CD4-positive, CD25-positive, alpha-beta regulatory T cell (primary cell): ENCODE measurements around the gene SF3B2. TPM values are rescaled to one million over a fixed set of nuclear protein-coding genes. Genes with fewer than 3 reads are reported as not detected.
"Not testable (repeated sequence)": the region's sequence is repeated elsewhere in the genome, so short reads cannot be mapped to it uniquely, and the experiment has no call there.

Experiments used
- ATAC-seq, 2 donors: fragments of 150-1000 bp; cut with Tn5 transposase; one replicate each; pipeline ENCODE4 v1.10.0; 2021; ENCODE audit warnings: low read depth in 2 of 2, moderate number of reproducible peaks in 2 of 2, moderate library complexity in 1 of 2
- DNase-seq, 3 donors: peaks; one replicate each; pipeline versions ENCODE4 v3.0.0 to v3.0.0-alpha.2; 2012 to 2022; ENCODE audit warnings: mixed read lengths in 1 of 3
- H3K27ac ChIP-seq: one replicate; pipeline ENCODE4 v1.7.0; 2013; ENCODE audit warnings: mild to moderate bottlenecking, low read length; ENCODE audit not compliant: insufficient read depth, poor library complexity, severe bottlenecking
- H3K27me3 ChIP-seq: one replicate; pipeline ENCODE4 v1.7.0; 2013; ENCODE audit warnings: low read length; ENCODE audit not compliant: control insufficient read depth, insufficient read depth
- H3K36me3 ChIP-seq: one replicate; pipeline ENCODE4 v1.7.0; 2013; ENCODE audit warnings: mild to moderate bottlenecking, low read length, moderate library complexity; ENCODE audit not compliant: control insufficient read depth, insufficient read depth
- H3K4me1 ChIP-seq: 2 replicates; pipeline ENCODE4 v1.7.0; 2013; ENCODE audit warnings: mild to moderate bottlenecking, low read length; ENCODE audit not compliant: insufficient read depth, control insufficient read depth, poor library complexity, severe bottlenecking
- H3K4me3 ChIP-seq: one replicate; pipeline ENCODE4 v1.7.0; 2013; ENCODE audit warnings: low read depth, mild to moderate bottlenecking, low read length, moderate library complexity
- H3K9me3 ChIP-seq, 2 experiments: 1 replicate in 1 of 2; 2 replicates in 1 of 2; pipeline ENCODE4 v1.7.0; 2013; ENCODE audit warnings: low read length in 2 of 2, mild to moderate bottlenecking in 1 of 2, moderate library complexity in 1 of 2; ENCODE audit not compliant: control insufficient read depth in 2 of 2
- H3K27ac Mint-ChIP-seq, 3 donors: one replicate each; pipeline ENCODE4 v1.8.0; 2020 to 2022; ENCODE audit warnings: mild to moderate bottlenecking in 3 of 3, mixed read lengths in 3 of 3, moderate library complexity in 2 of 3
- H3K27me3 Mint-ChIP-seq: one replicate; pipeline ENCODE4 v1.8.0; 2022; ENCODE audit warnings: mild to moderate bottlenecking, mixed read lengths
- H3K36me3 Mint-ChIP-seq: one replicate; pipeline ENCODE4 v1.8.0; 2020; ENCODE audit warnings: mixed read lengths
- H3K4me1 Mint-ChIP-seq, 4 donors: one replicate each; pipeline ENCODE4 v1.8.0; 2020 to 2022; ENCODE audit warnings: mixed read lengths in 4 of 4, mild to moderate bottlenecking in 1 of 4
- H3K4me3 Mint-ChIP-seq, 4 donors: one replicate each; pipeline ENCODE4 v1.8.0; 2020 to 2022; ENCODE audit warnings: mild to moderate bottlenecking in 4 of 4, mixed read lengths in 4 of 4, moderate library complexity in 3 of 4
- H3K9me3 Mint-ChIP-seq, 7 donors: one replicate each; pipeline ENCODE4 v1.8.0; 2020 to 2022; ENCODE audit warnings: mixed read lengths in 7 of 7, mild to moderate bottlenecking in 3 of 7, moderate library complexity in 2 of 7
- polyA plus RNA-seq, 4 donors: library from polyadenylated mRNA; unstranded; fragments of 300-500 nt; fragmentation: Illumina TruSeq; gene quantifications; one replicate each; pipeline ENCODE4 v1.2.3, GENCODE V29; 2021
- total RNA-seq: library from RNA; stranded (reverse); gene quantifications from one replicate; pipeline ENCODE4 v1.2.3, GENCODE V29; 2022

The SF3B2 gene
- total and polyA plus RNA-seq, 5 donors from 2014 or later: 67.6 to 172 (median 75.6) TPM

GRCh38 chr11:66008095-66008467 is 44.1 kb upstream of the SF3B2 start:
- Mint-ChIP-seq H3K27me3 (peaks cover 29% of the 10 kb centered on the region), H3K36me3 (no peaks in the 10 kb centered on the region), H3K9me3 (peaks cover 0 to 2% (median 0%) of the 10 kb centered on the region in 7 donors), H3K4me1 (peaks cover 0 to 10% (median 1%) of the 10 kb centered on the region in 4 donors), H3K27ac (no peak overlapping the region), H3K4me3 (no peak overlapping the region)
- Histone ChIP-seq H3K36me3 (peaks cover 9% of the 10 kb centered on the region), H3K4me1 (peaks cover 13% of the 10 kb centered on the region), H3K27ac (no peak overlapping the region), H3K27me3 (peaks cover 8% of the 10 kb centered on the region), H3K4me3 (no peak overlapping the region), H3K9me3 (no peaks in the 10 kb centered on the region)
- DNase-seq (no peak), ATAC-seq (no peak)

- H3K27me3 ChIP-seq: peaks cover 8% of the 10 kb centered on the region
- DNase-seq: no peak
- no peak overlapping the region for H3K4me3 Mint-ChIP-seq
- H3K27ac ChIP-seq: no peak overlapping the region
- peaks cover 0 to 5% (median 0%) of the 10 kb centered on the region in 4 donors for H3K4me1 Mint-ChIP-seq
- H3K9me3 Mint-ChIP-seq: peaks cover 0 to 2% (median 0%) of the 10 kb centered on the region in 7 donors
- H3K27me3 Mint-ChIP-seq: peaks cover 32% of the 10 kb centered on the region
- H3K36me3 Mint-ChIP-seq: no peaks in the 10 kb centered on the region
- H3K9me3 ChIP-seq: no peaks in the 10 kb centered on the region
- peaks cover 8% of the 10 kb centered on the region for H3K4me1 ChIP-seq
- no peak for ATAC-seq
- peaks cover 9% of the 10 kb centered on the region for H3K36me3 ChIP-seq
- peak overlapping the region in 1 of 3 donors; percentile 63 for H3K27ac Mint-ChIP-seq
- no peak overlapping the region for H3K4me3 ChIP-seq
These were observed 43.6 kb upstream of the SF3B2 start for GRCh38 chr11:66008468-66009101.

GRCh38 chr11:66010036-66010435 is 42.1 kb upstream of the SF3B2 start:
- Mint-ChIP-seq H3K27me3 (peaks cover 32% of the 10 kb centered on the region), H3K4me3 (peak overlapping the region in 2 of 4 donors; percentile 48 to 59)
- H3K4me3 ChIP-seq, H3K27ac ChIP-seq, H3K36me3 Mint-ChIP-seq, ATAC-seq, H3K27ac Mint-ChIP-seq, H3K9me3 Mint-ChIP-seq, H3K9me3 ChIP-seq, H3K4me1 Mint-ChIP-seq, H3K36me3 ChIP-seq, H3K4me1 ChIP-seq, DNase-seq, H3K27me3 ChIP-seq: not testable (repeated sequence)

DNA sequence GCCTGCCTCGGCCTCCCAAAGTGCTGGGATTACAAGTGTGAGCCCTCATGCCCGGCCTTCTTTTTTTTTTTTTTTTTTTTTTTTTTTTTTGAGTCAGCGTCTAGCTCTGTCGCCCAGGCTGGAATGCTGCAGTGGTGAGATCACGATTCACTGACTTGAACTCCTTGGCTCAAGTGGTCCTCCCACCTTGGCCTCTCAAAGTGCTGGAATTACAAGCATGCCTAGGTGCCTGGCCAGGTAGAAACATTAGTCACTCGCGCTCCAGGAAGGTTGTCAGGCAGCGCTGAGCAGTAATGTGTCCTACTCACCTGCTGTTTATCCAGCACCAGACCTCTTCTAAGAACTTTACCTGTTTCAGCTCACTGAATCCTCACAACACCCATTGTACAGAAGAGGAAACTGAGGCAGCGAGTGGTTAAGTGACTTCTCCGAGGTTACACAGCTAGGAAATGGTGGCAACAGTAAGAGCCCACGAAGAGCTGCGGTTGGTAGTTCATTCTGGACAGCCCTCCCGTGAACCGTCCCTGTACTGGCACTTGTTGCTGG is 40.9 kb upstream of the SF3B2 start:
- H3K36me3 ChIP-seq: no peaks in the 10 kb centered on the region
- Mint-ChIP-seq H3K4me3 (no peak overlapping the region), H3K36me3 (no peaks in the 10 kb centered on the region), H3K27me3 (peaks cover 32% of the 10 kb centered on the region), H3K27ac (no peak overlapping the region), H3K4me1 (no peaks in the 10 kb centered on the region), H3K9me3 (peaks cover 0 to 2% (median 0%) of the 10 kb centered on the region in 7 donors)
- H3K4me1 ChIP-seq: peaks cover 8% of the 10 kb centered on the region
- no peaks in the 10 kb centered on the region for H3K9me3 ChIP-seq
- no peak for ATAC-seq
- no peak overlapping the region for H3K27ac ChIP-seq
- no peak overlapping the region for H3K4me3 ChIP-seq
- no peak for DNase-seq
- peaks cover 8% of the 10 kb centered on the region for H3K27me3 ChIP-seq

DNA sequence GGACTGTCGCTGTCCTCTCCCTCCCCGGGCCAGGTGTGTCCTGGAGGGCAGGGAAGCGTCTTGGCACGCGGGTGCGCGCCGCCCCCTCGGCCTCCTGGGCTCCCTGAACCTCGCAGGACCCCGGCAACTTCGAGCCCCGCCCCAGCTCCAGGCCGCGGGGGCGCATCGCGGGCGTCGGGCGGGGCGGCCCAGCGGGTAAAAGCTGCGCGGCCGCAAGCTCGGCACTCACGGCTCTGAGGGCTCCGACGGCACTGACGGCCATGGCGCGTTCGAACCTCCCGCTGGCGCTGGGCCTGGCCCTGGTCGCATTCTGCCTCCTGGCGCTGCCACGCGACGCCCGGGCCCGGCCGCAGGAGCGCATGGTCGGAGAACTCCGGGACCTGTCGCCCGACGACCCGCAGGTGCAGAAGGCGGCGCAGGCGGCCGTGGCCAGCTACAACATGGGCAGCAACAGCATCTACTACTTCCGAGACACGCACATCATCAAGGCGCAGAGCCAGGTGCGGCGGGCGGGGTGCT is 40.3 kb upstream of the SF3B2 start, which contains the start of gene CST6:
Gene CST6, plus strand, starts transcription at position 224 of the 519 bp plus-strand sequence. Its CDS starts 37 bp downstream, at position 261.
- no peaks in the 10 kb centered on the region for H3K36me3 ChIP-seq
- H3K9me3 ChIP-seq: no peaks in the 10 kb centered on the region
- Mint-ChIP-seq H3K4me1 (no peaks in the 10 kb centered on the region), H3K36me3 (no peaks in the 10 kb centered on the region), H3K4me3 (no peak within 1 kb of the TSS), H3K27ac (no peak within 1 kb of the TSS), H3K9me3 (peaks cover 0 to 2% (median 0%) of the 10 kb centered on the region in 7 donors), H3K27me3 (peaks cover 32% of the 10 kb centered on the region)
- H3K4me1 ChIP-seq: peaks cover 8% of the 10 kb centered on the region
- DNase-seq (no peak), ATAC-seq (no peak)
- no peak within 1 kb of the TSS for H3K27ac ChIP-seq
- no peak within 1 kb of the TSS for H3K4me3 ChIP-seq
- peaks cover 8% of the 10 kb centered on the region for H3K27me3 ChIP-seq

DNA sequence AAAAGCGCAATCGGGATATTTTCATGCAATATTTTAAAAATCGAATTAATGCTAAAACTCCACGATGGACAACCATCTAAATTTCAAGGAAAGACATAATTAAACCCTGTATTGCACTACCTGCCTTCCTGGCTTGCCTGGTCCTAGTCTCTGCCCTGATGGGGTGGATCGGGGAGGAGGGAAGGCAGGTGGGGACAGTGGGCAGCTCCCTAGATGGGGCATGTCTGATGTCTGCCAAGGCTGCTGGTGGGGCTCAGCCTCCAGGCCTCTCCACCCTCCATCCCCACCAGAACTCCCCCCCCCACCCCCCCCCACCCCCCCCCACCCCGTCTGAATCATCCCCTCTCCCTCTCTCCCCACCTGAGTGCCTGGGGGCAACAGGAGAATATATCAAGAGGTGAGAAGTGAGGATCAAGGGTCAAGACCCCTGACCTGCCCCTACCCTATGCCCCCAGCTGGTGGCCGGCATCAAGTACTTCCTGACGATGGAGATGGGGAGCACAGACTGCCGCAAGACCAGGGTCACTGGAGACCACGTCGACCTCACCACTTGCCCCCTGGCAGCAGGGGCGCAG is 39.7 kb upstream of the SF3B2 start:
- no peak overlapping the region for H3K27ac Mint-ChIP-seq
- no peaks in the 10 kb centered on the region for H3K36me3 ChIP-seq
- no peaks in the 10 kb centered on the region for H3K4me1 Mint-ChIP-seq
- peaks cover 0 to 2% (median 0%) of the 10 kb centered on the region in 7 donors for H3K9me3 Mint-ChIP-seq
- DNase-seq (no peak), ATAC-seq (no peak)
- peaks cover 8% of the 10 kb centered on the region for H3K4me1 ChIP-seq
- H3K27me3 ChIP-seq: peaks cover 8% of the 10 kb centered on the region
- no peaks in the 10 kb centered on the region for H3K36me3 Mint-ChIP-seq
- no peak overlapping the region for H3K4me3 ChIP-seq
- H3K27me3 Mint-ChIP-seq: peaks cover 32% of the 10 kb centered on the region
- H3K9me3 ChIP-seq: no peaks in the 10 kb centered on the region
- H3K4me3 Mint-ChIP-seq: no peak overlapping the region
- H3K27ac ChIP-seq: no peak overlapping the region

DNA sequence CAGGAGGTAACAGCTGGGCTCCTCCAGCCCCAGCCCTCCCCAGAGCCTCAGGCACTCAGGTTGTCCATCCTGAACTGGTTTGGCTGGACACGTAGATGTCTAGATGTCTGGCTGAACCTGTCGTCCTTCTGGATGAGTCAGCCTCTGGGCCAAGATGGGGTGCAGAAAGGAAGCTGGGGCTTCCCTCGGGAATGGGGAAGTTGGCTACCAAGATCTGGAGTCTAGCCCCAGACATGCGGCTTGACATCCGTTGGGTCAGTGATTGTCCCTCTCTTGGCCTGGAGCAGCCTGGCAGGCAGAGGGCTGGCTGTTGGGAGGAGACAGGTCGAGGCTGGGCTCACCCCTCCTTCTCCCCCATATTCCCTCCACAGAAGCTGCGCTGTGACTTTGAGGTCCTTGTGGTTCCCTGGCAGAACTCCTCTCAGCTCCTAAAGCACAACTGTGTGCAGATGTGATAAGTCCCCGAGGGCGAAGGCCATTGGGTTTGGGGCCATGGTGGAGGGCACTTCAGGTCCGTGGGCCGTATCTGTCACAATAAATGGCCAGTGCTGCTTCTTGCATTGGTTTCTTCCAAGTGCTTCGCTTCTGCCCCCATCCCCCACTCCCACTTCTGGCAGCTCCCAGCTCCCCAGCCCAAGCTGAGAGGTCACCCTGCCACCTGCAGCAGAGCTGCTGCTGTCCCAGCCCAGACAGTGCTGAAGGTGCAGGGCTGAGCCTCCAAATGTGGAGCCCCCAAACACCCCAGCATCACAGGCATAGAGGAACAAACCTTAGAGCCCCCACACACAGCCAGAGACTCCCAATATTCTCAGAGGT is 39.0 kb upstream of the SF3B2 start:
- no peak overlapping the region for H3K4me3 ChIP-seq
- Mint-ChIP-seq H3K27ac (no peak overlapping the region), H3K36me3 (no peaks in the 10 kb centered on the region), H3K4me1 (no peaks in the 10 kb centered on the region), H3K27me3 (peaks cover 32% of the 10 kb centered on the region), H3K9me3 (peaks cover 0 to 2% (median 0%) of the 10 kb centered on the region in 7 donors), H3K4me3 (no peak overlapping the region)
- H3K36me3 ChIP-seq: no peaks in the 10 kb centered on the region
- ATAC-seq: no peak
- no peak overlapping the region for H3K27ac ChIP-seq
- no peak for DNase-seq
- peaks cover 8% of the 10 kb centered on the region for H3K4me1 ChIP-seq
- no peaks in the 10 kb centered on the region for H3K9me3 ChIP-seq
- H3K27me3 ChIP-seq: peaks cover 8% of the 10 kb centered on the region
